HG03064 (cell line): ENCODE results near the gene FAM98C.

Experiments
- ATAC-seq: cut with Tn5 transposase; IDR thresholded peaks from one replicate; pipeline ENCODE4 v1.9.1; 2021; ENCODE audit warnings: low read depth; ENCODE audit not compliant: unreplicated experiment

FAM98C gene

DNA sequence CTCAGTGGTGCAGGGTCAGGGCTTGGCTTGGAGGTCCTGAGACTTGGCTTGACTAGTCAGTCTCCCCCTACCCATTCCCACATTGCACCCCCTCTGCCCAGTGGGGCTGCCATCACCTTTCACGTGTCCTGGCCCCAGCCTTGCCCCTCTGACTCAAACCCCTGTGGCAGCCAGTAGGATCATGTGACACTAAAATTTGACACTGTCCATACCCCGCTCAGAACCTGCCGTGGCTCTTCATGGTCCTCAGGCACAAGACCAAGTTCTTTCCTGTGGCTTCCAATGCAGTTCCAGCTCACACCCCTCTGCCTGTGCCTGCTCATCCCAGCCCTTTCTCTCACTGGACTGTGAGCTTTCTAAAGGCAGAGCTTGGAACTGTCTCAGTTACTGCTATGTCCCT is 26.3 kb upstream of the FAM98C start:
- no peak for ATAC-seq

DNA sequence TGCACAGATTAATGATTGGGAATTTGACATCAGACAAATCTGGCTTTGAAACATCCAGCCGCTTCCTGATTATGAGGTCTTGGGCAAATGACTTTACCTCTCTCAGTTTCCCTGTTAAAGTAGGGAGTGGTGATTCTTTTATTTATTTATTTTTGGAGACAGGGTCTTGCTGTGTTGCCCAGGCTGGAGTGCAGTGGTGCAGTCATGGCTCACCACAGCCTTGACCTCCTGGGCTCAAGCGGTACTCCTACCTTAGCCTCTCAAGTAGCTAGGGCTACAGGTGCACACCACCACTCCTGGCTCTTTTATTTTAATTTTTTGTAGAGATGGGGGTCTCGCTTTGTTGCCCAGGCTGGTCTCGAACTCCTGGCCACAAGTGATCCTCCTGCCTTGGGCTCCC is 25.8 kb upstream of the FAM98C start:
- no peak for ATAC-seq

DNA sequence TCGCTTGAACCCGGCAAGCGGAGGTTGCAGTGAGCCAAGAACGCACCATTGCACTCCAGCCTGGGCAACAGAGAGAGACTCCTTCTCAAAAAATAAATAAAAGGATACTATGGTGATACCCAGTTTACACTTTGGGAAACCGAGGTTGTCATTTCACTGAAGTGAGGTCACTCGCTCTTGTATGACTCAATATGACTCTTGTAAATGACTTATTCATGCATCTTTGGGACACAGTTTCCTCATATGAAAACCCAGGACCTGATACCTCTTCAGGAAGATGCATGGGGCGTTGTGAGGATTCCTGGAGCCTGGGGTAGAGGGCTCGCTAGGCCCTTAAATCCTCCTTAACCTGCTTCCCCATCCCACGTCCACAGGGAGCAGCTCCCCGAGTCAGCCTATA is 24.0 kb upstream of the FAM98C start:
- ATAC-seq: no peak

DNA sequence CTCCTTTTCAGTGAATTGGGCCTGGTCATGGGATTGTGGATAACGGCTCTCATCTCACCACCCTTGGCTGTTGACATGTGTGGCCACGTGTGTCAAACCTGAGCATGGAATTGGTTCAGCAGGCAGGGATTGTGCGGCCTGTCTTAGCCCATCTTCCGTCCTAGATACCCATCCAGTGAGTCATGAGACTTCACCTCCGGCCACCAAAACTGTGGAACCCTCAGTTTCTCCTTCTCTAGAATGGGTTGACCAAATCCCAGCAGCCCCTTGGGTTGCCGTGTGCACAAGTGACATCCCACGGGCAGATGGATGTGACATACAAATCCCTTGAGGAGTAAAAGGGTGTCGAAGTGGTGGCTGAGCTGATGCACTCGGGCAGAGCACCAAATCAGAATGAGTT is 21.8 kb upstream of the FAM98C start:
- ATAC-seq: no peak

DNA sequence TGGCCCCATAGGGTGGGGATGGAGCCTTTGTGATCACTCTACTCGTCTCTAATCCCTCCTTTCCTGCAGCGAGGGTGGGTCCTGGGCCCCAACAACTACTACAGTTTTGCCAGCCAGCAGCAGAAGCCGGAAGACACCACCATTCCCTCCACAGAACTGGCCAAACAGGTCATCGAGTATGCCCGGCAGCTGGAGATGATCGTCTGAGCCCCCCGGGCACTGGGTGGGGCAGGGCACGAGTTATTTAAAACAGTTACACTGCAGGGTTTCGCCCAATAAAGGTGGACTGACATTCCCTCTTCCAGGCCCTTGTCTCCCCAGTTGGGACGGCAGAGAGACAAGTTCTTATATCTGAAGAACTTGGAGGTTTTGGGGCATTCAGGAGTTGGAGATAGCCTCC is 19.7 kb upstream of the FAM98C start:
- ATAC-seq: no peak

DNA sequence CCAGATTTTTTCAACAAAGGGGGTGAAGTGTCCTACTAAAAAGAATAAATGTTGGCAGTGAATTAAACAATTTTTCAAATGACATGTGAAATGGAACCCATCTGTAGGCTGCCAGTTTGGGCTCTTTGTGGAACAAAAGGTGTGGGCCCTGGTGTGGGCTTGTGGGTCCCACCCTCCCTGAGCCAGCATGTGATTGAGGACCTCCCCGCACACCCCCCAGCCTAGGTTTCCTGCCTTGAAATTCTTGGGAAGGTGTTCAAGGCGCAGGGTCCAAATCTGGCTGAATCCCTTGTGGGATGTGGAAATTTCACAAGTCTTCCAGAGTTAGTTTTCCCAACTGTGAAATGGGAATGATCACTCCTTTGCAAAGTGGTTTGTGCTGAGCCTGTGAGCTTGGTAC is 19.1 kb upstream of the FAM98C start:
- ATAC-seq: no peak

DNA sequence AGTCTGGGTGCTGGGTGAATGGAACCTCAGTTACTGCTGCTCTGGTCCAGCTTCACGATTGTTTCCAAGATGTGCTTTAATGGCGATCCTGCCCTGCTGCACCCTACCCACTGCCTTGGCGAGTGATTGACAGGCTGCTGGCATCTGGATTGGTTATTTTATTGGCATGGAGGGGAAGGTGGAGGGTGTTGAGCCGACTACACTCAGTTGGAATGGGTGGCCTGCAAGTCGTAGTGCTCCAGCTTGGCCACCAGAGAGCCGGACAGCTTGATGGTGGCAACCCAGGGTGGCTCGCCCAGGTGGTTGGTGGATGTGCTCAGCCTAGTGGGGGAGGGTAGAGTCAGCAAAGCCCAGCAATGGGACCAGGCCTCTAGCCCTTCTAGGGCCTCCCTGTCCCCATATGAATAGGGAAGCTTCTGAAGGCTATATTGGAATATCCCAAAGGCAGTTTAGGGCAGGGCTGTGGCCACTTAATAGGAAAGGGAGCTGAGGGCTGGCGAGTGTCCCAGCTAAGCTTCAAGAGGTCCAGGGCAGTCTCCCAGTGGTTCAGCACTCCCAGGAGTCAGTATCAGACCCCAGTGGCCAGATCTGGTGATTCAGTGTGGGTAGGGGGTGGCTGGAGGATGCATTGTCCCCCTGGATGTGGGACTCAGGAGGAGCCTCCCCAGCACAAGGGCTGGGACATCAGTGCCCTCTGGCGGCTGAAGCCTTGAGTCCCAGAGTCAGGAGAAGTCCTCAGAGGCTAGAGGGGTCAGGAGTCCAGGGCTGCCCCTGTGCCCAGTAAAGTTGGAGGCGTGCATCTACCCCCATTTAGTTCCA is 18.5 kb upstream of the FAM98C start:
- ATAC-seq: no peak

DNA sequence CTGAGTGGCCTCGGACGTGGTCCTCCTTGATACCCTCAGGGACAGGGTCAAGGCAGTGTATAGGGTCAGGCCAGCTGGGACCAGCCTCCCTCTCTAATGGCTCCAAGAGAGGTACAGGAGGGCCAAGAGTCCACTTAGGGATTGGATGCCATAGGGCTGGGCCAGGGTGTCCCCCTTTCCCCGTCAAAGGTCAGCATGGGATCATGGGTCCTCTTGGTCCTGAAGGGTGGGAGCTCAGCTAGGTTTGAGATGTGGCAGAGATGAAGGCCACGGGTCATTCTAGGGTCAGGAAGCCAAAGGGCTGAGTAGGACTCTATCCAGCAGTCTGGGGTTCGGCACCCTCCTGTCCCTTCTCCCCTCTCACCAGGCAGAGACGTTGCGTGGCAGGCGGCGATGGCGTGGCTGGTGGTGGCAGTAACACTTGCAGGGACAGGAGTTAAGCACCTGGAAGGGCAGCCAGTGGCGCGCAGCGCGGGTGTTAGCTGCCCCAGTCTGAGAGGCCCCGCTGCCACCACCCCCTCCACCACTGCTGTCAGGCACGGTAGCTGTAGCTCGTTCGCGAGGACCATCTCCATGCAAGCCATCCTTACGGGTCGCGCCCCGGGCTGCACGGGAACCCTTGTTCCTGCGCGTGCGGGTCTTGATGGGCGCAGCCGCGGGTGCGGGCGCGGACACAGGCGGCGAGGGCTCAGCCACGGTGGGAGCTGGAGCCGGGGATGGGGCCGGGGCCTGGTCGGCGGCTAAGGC is 17.7 kb upstream of the FAM98C start:
- ATAC-seq: no peak

DNA sequence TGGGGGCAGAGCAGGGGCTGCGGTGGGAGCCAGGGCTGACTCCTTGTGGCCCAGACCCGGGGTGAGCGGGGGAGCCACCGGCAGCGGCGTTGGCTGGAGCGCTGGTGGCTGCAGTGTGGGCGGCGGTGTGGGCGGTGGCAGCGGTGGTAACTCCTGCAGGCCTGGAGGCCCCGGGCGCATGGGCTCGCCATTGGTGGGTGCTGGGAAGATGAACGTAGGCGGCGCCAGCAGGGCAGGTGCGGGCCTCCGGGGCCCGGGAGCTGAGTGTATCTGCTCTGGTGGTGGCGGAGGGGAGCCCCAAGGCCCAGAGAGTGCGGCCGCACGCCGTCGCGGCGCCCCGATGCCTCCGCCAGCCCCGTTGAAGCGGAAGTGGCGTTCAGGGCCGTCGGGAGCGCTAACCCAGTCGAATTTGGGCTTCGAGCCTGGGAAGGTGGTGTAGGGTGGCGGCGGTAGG is 17.1 kb upstream of the FAM98C start:
- ATAC-seq: no peak

DNA sequence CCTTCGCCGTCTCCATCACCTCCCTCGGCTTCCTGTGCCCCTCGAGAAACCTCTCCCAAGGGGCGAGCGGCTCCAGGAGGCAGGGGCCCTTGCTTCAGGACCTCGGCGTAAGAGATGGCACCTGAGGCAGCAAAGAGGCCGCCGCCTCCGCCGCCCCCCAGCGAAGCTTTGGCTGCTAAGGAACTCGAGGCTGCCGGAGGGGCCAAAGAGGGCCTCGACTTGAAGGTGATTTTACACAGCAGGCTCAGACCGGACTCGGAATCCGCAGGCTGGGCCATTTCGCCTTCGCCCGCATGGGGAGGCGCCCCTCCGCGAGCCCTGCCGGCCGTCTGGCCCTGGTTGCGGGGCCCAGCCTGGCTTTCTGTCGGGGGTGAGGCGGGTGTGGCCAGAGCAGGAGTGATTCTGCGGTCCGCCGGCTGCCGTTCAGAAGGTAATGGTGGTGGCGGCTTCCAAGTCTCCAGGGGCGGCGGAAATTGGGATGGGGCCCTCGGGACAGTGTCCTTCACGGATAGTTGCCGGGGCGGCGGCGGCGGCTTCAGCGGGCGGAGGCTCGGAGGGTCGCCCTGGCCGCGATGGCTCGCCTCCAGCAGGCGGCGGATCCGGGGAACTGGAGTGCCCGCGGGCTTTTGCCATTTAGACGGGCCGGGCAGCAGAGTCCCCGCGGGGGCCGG is 16.5 kb upstream of the FAM98C start:
- no peak for ATAC-seq

DNA sequence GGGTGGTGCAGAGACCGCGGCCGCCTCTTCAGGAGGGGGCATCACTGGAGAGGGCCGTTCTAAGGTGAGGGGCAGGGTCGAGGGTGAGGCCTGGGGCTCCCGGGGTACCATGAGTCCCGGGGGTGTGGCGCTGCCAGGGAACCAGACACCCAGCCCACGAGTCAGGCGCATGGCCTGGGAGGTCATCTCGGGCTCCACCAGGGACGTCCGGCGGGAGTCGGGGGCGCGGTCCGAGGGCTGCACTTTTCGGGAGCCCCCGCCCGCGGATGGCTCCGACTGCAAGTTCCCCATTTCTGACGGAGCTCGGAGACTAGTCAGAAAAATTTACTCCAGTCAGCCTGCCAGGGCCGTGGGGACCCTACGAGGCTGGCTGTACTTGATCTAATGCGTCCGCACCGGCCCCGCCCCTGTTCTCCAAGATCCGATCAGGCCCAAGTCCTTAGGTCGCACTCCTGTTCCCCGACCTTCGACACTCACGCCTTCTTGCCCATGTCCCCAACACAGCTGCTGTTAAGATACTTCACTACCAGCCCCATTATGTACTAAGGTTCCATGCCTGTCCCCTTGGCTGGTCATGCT is 15.8 kb upstream of the FAM98C start:
- no peak for ATAC-seq

DNA sequence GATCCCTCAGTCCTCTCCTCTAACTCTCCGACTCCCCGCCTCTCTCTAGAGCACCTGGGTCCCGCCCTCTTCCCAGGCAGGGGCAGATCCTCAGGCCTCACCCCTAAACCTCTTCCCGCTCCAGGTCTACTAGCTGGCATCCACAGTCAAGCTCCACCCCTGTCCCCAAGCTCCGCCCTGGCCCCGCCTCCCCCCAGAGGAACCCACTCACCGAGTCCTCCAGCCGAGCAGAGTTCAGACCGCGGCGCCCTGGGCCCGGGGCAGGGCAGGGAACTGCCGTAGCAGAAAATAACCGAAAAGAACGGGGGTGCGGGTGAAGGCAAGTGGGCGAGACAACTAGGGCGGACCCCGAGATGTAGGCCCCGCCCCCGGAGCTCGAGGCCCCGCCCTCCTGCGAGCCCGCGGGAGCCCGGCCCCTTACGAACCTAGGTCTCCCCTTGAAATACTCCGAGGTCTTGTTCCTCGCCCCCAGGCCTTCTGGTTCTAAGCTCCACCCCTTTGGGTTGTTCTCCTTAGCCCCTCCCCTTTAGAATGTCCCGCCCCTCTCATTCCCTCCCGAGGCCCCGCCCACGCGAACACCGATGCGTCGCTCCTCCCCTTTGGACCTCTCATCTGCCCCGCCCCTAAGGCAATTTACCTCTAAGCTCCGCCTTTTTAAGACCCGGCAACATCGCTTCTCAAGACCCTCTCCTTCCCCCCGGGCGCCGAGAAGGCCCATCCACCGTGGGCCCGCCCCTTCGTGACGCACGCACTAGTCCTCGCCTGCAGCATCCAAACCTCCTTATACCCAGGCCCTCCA is 15.1 kb upstream of the FAM98C start, which contains the start of gene GGN:
TSS of gene GGN (minus strand) at position 485 of the 799 bp plus-strand sequence. CDS start 773 bp downstream, outside the sequence.
- ATAC-seq: no peak

DNA sequence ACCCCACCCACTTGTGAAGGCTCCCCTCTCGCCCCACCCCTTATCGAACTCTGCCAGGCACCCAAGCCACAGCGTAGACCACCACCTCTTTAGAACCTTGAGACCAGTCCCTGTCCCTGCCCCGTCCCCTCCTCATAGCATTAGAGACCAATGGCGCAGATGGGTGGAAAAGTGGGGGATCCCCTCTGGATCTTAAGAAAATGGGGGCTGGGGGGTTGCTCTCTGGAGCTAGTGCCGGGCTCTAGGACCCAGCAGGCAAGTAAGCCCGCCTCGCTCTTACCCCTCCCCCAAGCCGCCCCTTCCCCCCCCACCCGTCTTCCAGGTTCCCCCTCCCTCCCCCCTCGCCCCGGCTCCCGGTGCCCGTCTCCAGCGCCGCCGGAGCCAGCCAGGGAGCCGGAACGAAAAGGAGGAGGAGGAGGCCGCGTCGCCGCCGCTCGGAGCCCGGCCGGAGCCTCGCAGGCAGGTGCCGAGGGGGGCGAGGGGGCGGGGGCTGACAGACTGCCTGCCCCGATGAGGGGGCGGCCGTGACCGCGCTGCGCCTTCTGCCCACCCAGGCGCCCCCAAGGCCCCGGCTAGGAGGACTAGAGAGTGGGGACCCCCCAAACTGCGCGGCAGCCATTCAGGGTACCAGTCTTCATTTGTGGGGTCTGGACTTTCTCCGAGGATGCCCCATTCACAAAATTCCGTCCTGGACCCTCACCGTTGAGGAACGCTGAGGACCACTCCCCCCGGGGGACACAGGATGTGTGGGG is 14.4 kb upstream of the FAM98C start, which contains the start of gene SPRED3:
TSS of gene SPRED3 (plus strand) at position 349 of the 752 bp plus-strand sequence. CDS start 1,606 bp downstream, outside the sequence.
- ATAC-seq: no peak

DNA sequence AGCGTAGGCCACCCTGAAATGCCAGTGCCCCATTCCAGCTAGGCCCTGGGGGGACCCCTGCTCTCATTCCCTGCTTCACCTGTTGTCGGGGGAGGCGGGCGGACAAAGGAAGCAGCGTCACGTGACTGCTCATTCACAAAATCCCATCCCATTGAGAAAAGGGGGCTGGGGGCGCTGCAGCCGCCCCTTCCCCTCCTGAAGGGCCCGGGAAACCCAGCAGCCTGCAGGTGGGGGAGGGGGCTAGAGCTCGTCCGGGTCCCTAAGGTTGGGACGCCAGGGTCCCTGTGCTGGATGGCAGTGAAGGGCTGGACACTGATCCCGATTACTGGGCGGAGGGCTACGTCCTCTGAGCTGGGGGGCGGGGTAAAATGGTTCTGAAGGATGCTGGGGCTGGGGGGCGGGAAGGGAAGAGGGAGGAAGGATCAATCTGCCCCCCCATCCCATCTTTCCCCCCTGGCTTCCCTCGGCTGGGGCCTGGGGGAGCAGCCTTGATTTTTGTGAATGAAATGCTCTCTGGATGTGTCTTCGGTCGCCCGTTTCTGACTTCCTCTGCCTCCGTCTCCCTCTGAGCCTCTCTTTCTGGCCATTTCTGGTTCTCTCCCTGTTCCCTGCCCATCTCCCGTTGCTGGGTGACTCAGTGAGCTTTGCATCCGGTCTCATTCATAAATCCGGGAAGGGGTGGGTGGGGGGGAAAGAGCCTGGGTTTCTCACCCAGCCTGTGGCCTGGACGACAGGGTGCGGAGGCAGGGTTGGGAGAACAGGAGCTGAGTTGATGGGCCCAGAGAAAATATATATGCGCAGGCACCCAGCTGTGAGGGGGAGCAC is 13.6 kb upstream of the FAM98C start:
- no peak for ATAC-seq

DNA sequence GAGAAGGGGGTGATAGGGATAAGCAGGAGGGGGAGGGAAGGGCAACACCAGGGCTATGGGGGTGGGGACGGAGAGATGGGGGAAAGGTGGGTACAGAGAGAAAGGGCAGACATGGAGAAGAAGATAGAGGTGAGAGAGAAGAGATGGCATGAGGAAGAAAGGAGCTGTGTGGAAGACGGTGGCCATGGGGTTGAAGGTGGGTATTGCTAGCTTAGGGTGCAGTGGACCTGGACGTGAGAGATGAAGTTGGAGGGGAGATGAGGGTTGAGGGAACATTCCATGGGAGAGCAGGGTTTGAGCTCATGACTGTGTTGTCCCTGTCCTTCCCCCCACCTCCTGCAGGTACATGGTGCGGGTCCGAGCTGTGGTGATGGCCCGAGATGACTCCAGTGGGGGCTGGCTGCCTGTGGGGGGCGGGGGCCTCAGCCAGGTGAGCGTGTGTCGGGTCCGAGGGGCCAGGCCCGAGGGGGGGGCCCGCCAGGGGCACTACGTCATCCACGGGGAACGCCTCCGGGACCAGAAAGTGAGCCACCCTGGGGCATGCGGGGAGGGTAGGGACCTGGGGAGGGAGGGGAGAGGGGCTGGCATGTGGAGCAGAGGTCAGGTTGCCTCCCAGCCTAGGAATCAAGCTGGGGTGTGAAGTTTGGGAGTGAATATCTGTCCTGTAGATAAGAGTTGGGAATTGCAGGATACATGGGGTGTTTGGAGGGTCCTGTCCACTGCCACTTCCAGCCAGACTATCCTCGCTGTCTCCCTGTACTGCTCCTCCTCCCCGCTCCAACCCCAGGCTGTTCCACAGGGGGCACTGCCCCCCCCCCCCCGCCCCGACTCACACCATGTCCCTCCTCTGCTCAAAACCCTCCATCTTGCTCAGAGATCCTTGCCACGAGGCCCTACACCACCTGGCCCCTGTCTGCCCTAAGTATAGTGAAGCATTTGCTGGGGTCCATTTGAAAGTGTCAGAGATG is 12.7 kb upstream of the FAM98C start:
- no peak for ATAC-seq

DNA sequence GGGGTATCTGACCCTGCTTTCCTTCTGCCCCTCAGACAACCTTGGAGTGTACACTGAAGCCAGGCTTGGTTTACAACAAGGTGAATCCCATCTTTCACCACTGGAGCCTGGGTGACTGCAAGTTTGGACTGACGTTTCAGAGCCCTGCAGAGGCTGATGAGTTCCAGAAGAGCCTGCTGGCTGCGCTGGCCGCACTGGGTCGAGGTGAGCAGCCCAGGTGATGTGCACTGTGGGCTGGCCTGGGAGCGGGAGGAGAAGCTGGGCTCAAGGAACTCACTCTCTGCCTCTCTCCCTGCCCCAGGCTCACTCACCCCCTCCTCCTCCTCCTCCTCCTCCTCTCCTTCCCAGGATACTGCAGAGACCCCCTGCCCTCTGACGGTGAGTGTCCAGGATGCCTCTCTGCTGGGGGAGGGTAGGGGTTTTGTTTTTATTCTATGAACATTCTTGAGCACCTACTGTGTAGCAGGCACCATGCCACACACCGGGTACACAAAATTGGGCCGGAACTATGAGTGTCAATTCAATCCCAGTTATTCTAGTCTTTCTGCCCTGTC is 10.9 kb upstream of the FAM98C start:
- no peak for ATAC-seq

DNA sequence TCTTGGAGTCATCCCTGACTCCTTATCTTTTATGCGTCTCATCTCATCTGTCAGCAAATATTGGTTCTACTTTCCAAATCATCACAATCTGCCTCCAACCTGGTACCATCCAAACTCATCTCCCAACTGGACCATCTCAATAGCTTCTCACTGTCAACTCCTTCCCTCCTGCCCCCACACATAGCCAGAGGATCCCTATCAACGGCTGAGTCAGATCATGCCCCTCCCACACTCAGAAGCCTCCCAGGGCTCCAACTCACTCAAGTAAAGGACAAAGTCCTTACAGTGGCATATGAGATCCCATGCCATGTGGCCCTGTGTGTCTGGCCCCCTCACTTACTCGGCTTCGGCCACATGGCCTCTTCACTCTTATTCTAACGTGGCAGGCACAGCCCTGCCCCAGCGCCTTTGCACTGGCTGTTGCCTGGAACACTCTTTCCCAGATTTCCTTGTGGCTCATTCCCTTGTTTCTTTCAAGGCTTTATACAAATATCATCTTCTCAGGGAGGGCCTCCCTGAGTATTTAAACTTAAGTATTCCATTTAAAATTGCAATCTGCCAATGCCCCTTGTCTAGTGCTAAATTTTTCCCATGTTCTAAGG is 10.1 kb upstream of the FAM98C start:
- ATAC-seq: no peak
